ENCODE data around the gene SLC15A2. TPM values are rescaled to one million over a fixed set of nuclear protein-coding genes. Genes with fewer than 3 reads are reported as not detected.
A peak's percentile ranks its signal among the peaks of the same experiment; 100 is the strongest.

SLC15A2 gene
- total RNA-seq, 4 donors from 2014 or later, result 1.9 to 4.9 (median 4.4) TPM

GRCh38 chr3:121883507-121883906 lies 10.7 kb upstream of the SLC15A2 start:
- intact Hi-C loops (cut with DNase I), result loop anchor here (10.0 kb wide), 1 partner anchor 211 kb away; no protein-coding TSS in a partner anchor
- no peak for DNase-seq
- H3K9me3 ChIP-seq, result no peaks in the 10 kb centered on the region
- no peaks in the 10 kb centered on the region for H3K4me1 ChIP-seq
- 14 to 28% methylated on average over 1 of the region's 1 CpG for WGBS, 2 donors
- H3K4me3 ChIP-seq, result no peak overlapping the region
- H3K27ac ChIP-seq, result no peak overlapping the region
- TF ChIP-seq POLR2A (IDR thresholded peaks at IDR 0.05) (no peak), CTCF (IDR thresholded peaks at IDR 0.05) (peak in 3 of 6 experiments; percentile 13 to 57 (median 34))
- H3K36me3 ChIP-seq, result no peaks in the 10 kb centered on the region
- H3K27me3 ChIP-seq, result no peaks in the 10 kb centered on the region

- Histone ChIP-seq H3K27me3 (no peaks in the 10 kb centered on the region), H3K9me3 (no peaks in the 10 kb centered on the region), H3K36me3 (no peaks in the 10 kb centered on the region), H3K27ac (no peak overlapping the region), H3K4me1 (no peaks in the 10 kb centered on the region), H3K4me3 (no peak overlapping the region)
- intact Hi-C loops (cut with DNase I), result loop anchor here (10.0 kb wide), 1 partner anchor 209 kb away; no protein-coding TSS in a partner anchor
- TF ChIP-seq CTCF (IDR thresholded peaks at IDR 0.05) (no peak), POLR2A (IDR thresholded peaks at IDR 0.05) (no peak)
- DNase-seq, result no peak
- 94 to 97% methylated on average over 2 of the region's 2 CpGs for WGBS, 2 donors
Measured at GRCh38 chr3:121885386-121885785, 8.8 kb upstream of the SLC15A2 start.

GRCh38 chr3:121895121-121895520 lies 920 bp downstream of the SLC15A2 start:
- intact Hi-C loops (cut with DNase I), result no loop called here
- H3K27me3 ChIP-seq, result no peaks in the 10 kb centered on the region
- no peaks in the 10 kb centered on the region for H3K9me3 ChIP-seq
- no peak for DNase-seq
- peaks cover 0 to 26% (median 5%) of the 10 kb centered on the region in 3 donors for H3K4me1 ChIP-seq
- no peaks in the 10 kb centered on the region for H3K36me3 ChIP-seq
- peak overlapping the region in 2 of 4 donors; percentile 73 to 77 for H3K27ac ChIP-seq
- H3K4me3 ChIP-seq, result no peak overlapping the region
- TF ChIP-seq CTCF (IDR thresholded peaks at IDR 0.05) (no peak), POLR2A (IDR thresholded peaks at IDR 0.05) (no peak)
- WGBS, 2 donors, result 0 to 22% methylated on average over 1 of the region's 1 CpG

GRCh38 chr3:121895736-121896135 lies 1.5 kb downstream of the SLC15A2 start:
- no peak for TF ChIP-seq CTCF (IDR thresholded peaks at IDR 0.05)
- TF ChIP-seq POLR2A (IDR thresholded peaks at IDR 0.05), result no peak
- H3K27me3 ChIP-seq, result no peaks in the 10 kb centered on the region
- peaks cover 0 to 26% (median 5%) of the 10 kb centered on the region in 3 donors for H3K4me1 ChIP-seq
- no peaks in the 10 kb centered on the region for H3K9me3 ChIP-seq
- no peak for DNase-seq
- H3K27ac ChIP-seq, result no peak overlapping the region
- no peak overlapping the region for H3K4me3 ChIP-seq
- intact Hi-C loops (cut with DNase I), result no loop called here
- no peaks in the 10 kb centered on the region for H3K36me3 ChIP-seq

GRCh38 chr3:121896823-121897222 lies 2.6 kb downstream of the SLC15A2 start:
- no peak for DNase-seq
- Histone ChIP-seq H3K4me1 (peaks cover 0 to 26% (median 5%) of the 10 kb centered on the region in 3 donors), H3K27ac (no peak overlapping the region), H3K36me3 (no peaks in the 10 kb centered on the region), H3K9me3 (no peaks in the 10 kb centered on the region), H3K27me3 (no peaks in the 10 kb centered on the region), H3K4me3 (no peak overlapping the region)
- no peak for TF ChIP-seq CTCF (IDR thresholded peaks at IDR 0.05)
- no peak for TF ChIP-seq POLR2A (IDR thresholded peaks at IDR 0.05)
- intact Hi-C loops (cut with DNase I), result no loop called here

All from esophagus squamous epithelium (tissue), 5 donors.